Stimulated activated memory B cell treated with anti-CD40 and anti-IgM and Interleukin-4, amounts not matched to agents 10 μg/mL and 1 μg/mL and 100 μg/mL, for 72 hours (primary cell): Measurements from ENCODE around the gene KLK13.

ENCODE experiments used
- ATAC-seq: fragments of 150-1000 bp; cut with Tn5 transposase; 2 replicates; pipeline ENCODE4 v1.10.0; 2021
- H3K27ac Mint-ChIP-seq: one replicate; pipeline ENCODE4 v1.8.0; 2022; ENCODE audit warnings: mild to moderate bottlenecking, mixed read lengths
- H3K27me3 Mint-ChIP-seq: one replicate; pipeline ENCODE4 v1.8.0; 2022; ENCODE audit warnings: mixed read lengths
- H3K36me3 Mint-ChIP-seq: one replicate; pipeline ENCODE4 v1.8.0; 2022; ENCODE audit warnings: mixed read lengths
- H3K4me1 Mint-ChIP-seq: one replicate; pipeline ENCODE4 v1.8.0; 2022; ENCODE audit warnings: mixed read lengths
- H3K4me3 Mint-ChIP-seq: one replicate; pipeline ENCODE4 v1.8.0; 2022; ENCODE audit warnings: mild to moderate bottlenecking, moderate library complexity, mixed read lengths
- H3K9me3 Mint-ChIP-seq: one replicate; pipeline ENCODE4 v1.8.0; 2022; ENCODE audit warnings: mixed read lengths

The KLK13 gene

DNA sequence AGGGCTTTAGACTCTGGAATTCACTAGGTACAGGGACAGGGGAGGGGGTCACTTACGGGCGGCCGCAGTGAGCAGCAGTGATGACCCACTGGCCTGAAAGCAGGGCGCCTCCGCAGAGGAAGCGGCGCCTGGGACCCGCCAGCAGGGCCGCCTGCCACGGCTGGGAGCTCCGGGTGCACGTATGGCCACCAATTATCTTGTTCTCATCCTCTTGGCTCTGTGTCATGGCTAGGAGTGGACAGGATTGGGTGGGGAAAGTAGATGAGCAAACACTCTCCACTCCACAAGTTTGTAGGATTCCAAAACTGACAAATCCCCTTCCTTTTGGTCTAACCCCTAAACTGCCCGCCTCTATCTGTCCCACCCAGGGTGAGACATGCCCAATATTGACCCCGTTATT, 16.6 kb upstream of the KLK13 start:
- Mint-ChIP-seq H3K27me3 (peaks cover 39% of the 10 kb centered on the region), H3K9me3 (no peaks in the 10 kb centered on the region), H3K4me1 (no peaks in the 10 kb centered on the region), H3K36me3 (peaks cover 3% of the 10 kb centered on the region), H3K27ac (no peak overlapping the region), H3K4me3 (no peak overlapping the region)
- no peak for ATAC-seq

DNA sequence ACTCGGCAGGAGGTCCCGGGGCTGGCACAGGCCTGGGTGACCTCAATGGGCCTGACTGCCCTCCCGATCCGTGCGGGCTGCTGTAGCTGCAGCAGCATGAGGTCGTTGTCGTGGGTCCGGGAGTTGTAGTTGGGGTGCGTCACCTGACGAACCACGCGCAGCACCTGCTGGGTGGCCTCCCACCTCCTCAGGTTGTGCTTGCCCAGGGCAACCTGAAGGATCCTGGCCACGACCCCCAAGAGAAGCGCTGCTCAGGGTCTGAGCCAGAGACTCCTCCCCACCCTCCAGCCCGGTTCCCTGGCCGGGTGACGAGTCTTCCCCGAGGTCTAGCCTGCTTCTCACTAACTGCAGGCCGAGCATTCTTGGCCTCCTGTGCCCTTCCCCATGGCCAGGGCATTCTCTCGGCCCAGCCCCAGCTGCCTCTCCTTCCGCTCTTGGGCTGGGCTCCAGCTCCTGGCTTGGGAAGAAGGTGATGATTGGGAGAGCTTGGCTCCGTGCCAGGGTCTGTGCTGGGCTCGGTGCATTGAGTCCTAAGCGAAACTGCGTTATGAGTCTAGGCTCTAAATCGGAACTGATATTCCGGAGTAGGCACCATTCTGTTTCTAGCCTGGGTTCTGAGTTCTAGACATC, 14.7 kb upstream of the KLK13 start:
- no peak for ATAC-seq
- Mint-ChIP-seq H3K36me3 (no peaks in the 10 kb centered on the region), H3K27me3 (peaks cover 47% of the 10 kb centered on the region), H3K4me3 (no peak overlapping the region), H3K9me3 (peaks cover 3% of the 10 kb centered on the region), H3K4me1 (no peaks in the 10 kb centered on the region), H3K27ac (no peak overlapping the region)

- H3K4me3 Mint-ChIP-seq, result no peak overlapping the region
- H3K9me3 Mint-ChIP-seq, result peaks cover 9% of the 10 kb centered on the region
- H3K27me3 Mint-ChIP-seq, result peaks cover 47% of the 10 kb centered on the region
- no peak overlapping the region for H3K27ac Mint-ChIP-seq
- ATAC-seq, result no peak
- no peaks in the 10 kb centered on the region for H3K4me1 Mint-ChIP-seq
- no peaks in the 10 kb centered on the region for H3K36me3 Mint-ChIP-seq
These were observed 13.8 kb upstream of the KLK13 start for GRCh38 chr19:51078731-51079130.

GRCh38 chr19:51078104-51078503, 13.2 kb upstream of the KLK13 start:
- ATAC-seq, result no peak
- Mint-ChIP-seq H3K27ac (no peak overlapping the region), H3K4me1 (no peaks in the 10 kb centered on the region), H3K4me3 (no peak overlapping the region), H3K9me3 (peaks cover 11% of the 10 kb centered on the region), H3K36me3 (no peaks in the 10 kb centered on the region), H3K27me3 (peaks cover 41% of the 10 kb centered on the region)

- H3K9me3 Mint-ChIP-seq, result peaks cover 11% of the 10 kb centered on the region
- H3K27ac Mint-ChIP-seq, result no peak overlapping the region
- no peaks in the 10 kb centered on the region for H3K36me3 Mint-ChIP-seq
- ATAC-seq, result no peak
- no peak overlapping the region for H3K4me3 Mint-ChIP-seq
- H3K27me3 Mint-ChIP-seq, result peaks cover 27% of the 10 kb centered on the region
- H3K4me1 Mint-ChIP-seq, result no peaks in the 10 kb centered on the region
These were observed 11.8 kb upstream of the KLK13 start for GRCh38 chr19:51076631-51077213.

DNA sequence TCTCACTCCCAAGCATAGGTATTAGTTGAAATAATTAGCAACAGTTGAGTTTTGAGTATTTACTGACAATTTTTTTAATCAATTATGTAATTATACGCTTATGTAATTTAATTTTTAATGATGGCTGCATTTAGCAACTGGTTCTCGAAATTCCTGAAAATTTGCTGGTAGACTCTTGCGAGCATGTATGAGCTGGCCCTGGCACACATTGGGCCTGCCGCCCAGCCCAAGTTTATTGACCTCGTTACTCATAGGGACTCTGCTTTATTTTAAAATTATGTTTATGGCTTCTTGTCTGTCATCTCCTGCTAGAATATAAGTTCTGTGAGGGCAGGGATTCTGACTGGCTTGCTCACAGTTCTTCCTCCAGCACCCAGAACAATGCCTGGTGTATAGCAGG, 11.1 kb upstream of the KLK13 start:
- Mint-ChIP-seq H3K4me1 (no peaks in the 10 kb centered on the region), H3K9me3 (peaks cover 11% of the 10 kb centered on the region), H3K36me3 (no peaks in the 10 kb centered on the region), H3K27me3 (peaks cover 25% of the 10 kb centered on the region), H3K4me3 (no peak overlapping the region), H3K27ac (no peak overlapping the region)
- ATAC-seq, result no peak

GRCh38 chr19:51071095-51071405, 6.2 kb upstream of the KLK13 start:
- Mint-ChIP-seq H3K4me1 (no peaks in the 10 kb centered on the region), H3K9me3 (peaks cover 21% of the 10 kb centered on the region), H3K4me3 (no peak overlapping the region), H3K27me3 (peaks cover 12% of the 10 kb centered on the region), H3K27ac (no peak overlapping the region), H3K36me3 (no peaks in the 10 kb centered on the region)
- ATAC-seq, result no peak

DNA sequence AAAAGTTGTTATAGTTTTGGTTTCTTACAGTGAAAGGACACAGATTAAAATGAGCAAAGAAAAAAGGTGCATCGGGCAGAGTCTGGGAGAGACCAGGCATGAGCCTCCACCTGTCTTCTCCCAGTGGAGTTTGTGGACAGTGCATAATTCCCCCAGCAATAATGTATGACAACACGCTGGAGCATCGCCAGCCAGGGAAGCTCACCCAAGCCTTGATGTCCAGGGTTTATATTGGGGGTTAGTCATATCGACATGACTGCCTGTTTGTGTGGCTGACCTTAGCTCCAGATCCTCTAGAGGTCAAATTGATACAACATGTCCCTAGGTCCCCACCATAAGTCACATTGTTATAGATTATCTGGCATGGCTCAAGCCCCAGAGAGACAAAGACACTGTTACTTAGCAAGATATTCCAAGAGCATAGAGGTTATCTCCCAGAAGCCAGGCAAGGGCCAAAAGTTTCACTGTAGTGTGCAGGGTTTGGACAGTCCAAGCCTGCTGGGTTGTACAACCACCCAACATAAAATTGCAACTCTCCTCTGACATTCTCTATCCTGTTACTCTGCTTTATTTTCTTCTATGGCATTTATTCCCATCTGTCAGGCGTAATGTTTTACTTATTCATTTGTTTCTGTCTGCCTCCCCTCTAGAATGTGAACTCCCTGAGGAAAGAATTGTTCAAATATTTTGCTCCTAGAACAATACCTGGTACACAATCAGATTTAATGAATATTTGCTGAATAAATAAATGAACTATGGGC, 5.6 kb upstream of the KLK13 start:
- no peaks in the 10 kb centered on the region for H3K4me1 Mint-ChIP-seq
- peaks cover 11% of the 10 kb centered on the region for H3K27me3 Mint-ChIP-seq
- H3K9me3 Mint-ChIP-seq, result peaks cover 23% of the 10 kb centered on the region
- H3K4me3 Mint-ChIP-seq, result no peak overlapping the region
- no peaks in the 10 kb centered on the region for H3K36me3 Mint-ChIP-seq
- no peak overlapping the region for H3K27ac Mint-ChIP-seq
- no peak for ATAC-seq

- no peak overlapping the region for H3K27ac Mint-ChIP-seq
- H3K4me3 Mint-ChIP-seq, result no peak overlapping the region
- no peak for ATAC-seq
- no peaks in the 10 kb centered on the region for H3K36me3 Mint-ChIP-seq
- peaks cover 9% of the 10 kb centered on the region for H3K27me3 Mint-ChIP-seq
- H3K4me1 Mint-ChIP-seq, result no peaks in the 10 kb centered on the region
- peaks cover 14% of the 10 kb centered on the region for H3K9me3 Mint-ChIP-seq
These were observed 1.7 kb upstream of the KLK13 start for GRCh38 chr19:51066393-51067186.

- Mint-ChIP-seq H3K36me3 (no peaks in the 10 kb centered on the region), H3K4me3 (no peak overlapping the region), H3K27me3 (peaks cover 21% of the 10 kb centered on the region), H3K4me1 (no peaks in the 10 kb centered on the region), H3K9me3 (peaks cover 22% of the 10 kb centered on the region), H3K27ac (no peak overlapping the region)
- no peak for ATAC-seq
These were observed 499 bp upstream of the KLK13 start for GRCh38 chr19:51065221-51065960.

DNA sequence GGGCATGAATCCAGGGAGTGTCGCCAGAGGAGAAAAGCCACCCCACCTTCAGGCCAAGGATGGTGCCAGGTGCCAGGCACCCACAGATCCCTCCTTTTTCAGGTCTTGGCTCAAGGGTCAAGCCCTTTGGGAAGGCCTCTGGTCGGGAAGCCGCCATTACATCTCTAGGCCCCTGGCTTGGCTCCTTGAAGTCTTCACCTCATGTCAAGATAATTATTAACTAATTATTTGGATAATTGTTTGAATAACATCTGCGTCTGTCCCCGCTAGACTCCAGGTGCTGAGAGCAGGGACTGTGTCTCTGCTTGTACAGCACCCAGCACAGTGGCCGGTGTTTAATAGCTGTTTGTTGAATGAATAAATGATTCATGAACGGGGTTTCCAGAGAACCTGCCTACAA, 1.2 kb downstream of the KLK13 start:
- H3K27me3 Mint-ChIP-seq, result peaks cover 32% of the 10 kb centered on the region
- H3K36me3 Mint-ChIP-seq, result no peaks in the 10 kb centered on the region
- H3K4me3 Mint-ChIP-seq, result no peak overlapping the region
- ATAC-seq, result no peak
- peaks cover 29% of the 10 kb centered on the region for H3K9me3 Mint-ChIP-seq
- no peaks in the 10 kb centered on the region for H3K4me1 Mint-ChIP-seq
- H3K27ac Mint-ChIP-seq, result no peak overlapping the region

GRCh38 chr19:51060973-51061372, 3.9 kb downstream of the KLK13 start:
- H3K4me1 Mint-ChIP-seq, result no peaks in the 10 kb centered on the region
- H3K9me3 Mint-ChIP-seq, result peaks cover 21% of the 10 kb centered on the region
- H3K27me3 Mint-ChIP-seq, result peaks cover 47% of the 10 kb centered on the region

DNA sequence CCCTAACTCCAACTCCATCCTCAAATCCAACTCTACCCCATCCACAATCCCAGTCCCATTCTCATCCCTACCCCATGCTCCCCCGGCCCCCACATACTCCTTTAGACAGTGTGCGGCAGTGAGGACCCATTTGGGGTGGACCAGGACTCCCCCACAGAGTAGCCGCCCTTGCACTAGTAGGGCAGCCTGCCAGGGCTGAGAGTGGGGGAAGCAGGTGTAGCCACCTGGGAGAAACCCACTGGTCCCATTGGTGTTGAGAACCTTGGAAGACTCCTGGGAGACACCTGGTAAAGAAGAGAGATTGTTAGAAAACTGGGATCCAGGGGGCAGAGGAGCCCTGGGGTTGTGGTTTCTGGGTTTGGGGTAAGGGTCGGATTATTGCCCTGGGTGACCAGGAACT, 4.6 kb downstream of the KLK13 start:
- peaks cover 52% of the 10 kb centered on the region for H3K27me3 Mint-ChIP-seq
- H3K4me1 Mint-ChIP-seq, result no peaks in the 10 kb centered on the region
- H3K4me3 Mint-ChIP-seq, result no peak overlapping the region
- H3K27ac Mint-ChIP-seq, result no peak overlapping the region
- no peaks in the 10 kb centered on the region for H3K36me3 Mint-ChIP-seq
- peaks cover 22% of the 10 kb centered on the region for H3K9me3 Mint-ChIP-seq
- ATAC-seq, result no peak

More at GRCh38 chr19:51060973-51061372, 3.9 kb downstream of the KLK13 start:
- Mint-ChIP-seq H3K36me3 (no peaks in the 10 kb centered on the region), H3K4me3 (no peak overlapping the region), H3K27ac (no peak overlapping the region)
- ATAC-seq, result no peak

DNA sequence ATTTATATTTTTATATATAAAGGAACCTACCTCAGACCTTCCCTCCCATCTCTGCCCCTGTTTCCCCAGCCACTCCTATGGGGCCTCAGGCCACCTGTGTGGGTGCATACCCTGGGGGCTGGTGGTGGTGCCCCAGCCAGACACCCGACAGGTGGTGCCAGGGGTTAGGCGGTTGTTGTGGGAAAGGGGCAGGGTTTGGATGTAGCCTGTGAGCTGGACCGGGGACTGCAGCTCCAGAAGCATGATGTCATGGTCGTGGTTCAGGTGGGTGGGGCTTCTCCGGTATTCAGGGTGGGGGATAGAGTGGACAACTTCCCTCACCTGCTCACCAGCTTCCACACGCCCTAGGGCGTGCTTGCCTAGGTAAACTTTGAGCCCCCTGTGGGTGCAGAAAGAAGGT, 5.2 kb downstream of the KLK13 start:
- peaks cover 57% of the 10 kb centered on the region for H3K27me3 Mint-ChIP-seq
- no peaks in the 10 kb centered on the region for H3K4me1 Mint-ChIP-seq
- H3K9me3 Mint-ChIP-seq, result peaks cover 22% of the 10 kb centered on the region
- H3K4me3 Mint-ChIP-seq, result no peak overlapping the region
- H3K36me3 Mint-ChIP-seq, result no peaks in the 10 kb centered on the region
- no peak for ATAC-seq
- H3K27ac Mint-ChIP-seq, result no peak overlapping the region

DNA sequence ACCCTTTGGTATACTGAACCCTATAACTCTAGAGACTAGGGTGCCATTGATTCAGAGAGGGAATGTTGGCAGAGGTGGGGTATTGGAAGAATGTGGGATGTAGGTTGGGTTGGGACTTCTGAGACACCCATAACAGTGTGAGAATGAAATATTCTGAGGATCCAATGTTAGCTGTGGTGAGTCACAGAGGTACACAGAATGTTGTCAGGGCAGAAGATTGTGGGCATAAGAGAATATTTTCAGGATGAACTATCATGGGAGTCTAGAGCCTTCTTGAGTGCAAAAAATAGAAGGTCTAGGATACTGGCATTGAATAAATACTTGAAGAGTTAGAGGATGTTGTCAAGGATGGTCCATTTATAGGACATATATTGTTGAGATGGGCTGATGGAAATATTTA, 9.0 kb downstream of the KLK13 start:
- no peak overlapping the region for H3K4me3 Mint-ChIP-seq
- H3K36me3 Mint-ChIP-seq, result no peaks in the 10 kb centered on the region
- H3K4me1 Mint-ChIP-seq, result no peaks in the 10 kb centered on the region
- ATAC-seq, result no peak
- peaks cover 13% of the 10 kb centered on the region for H3K9me3 Mint-ChIP-seq
- no peak overlapping the region for H3K27ac Mint-ChIP-seq
- peaks cover 61% of the 10 kb centered on the region for H3K27me3 Mint-ChIP-seq
